Breast epithelium (tissue), 4 donors: ENCODE measurements around the gene CCDC149. TPM values are rescaled to one million over a fixed set of nuclear protein-coding genes. Genes with fewer than 3 reads are reported as not detected.

ENCODE experiments used
- DNase-seq, 2 donors: peaks; one replicate each; pipeline ENCODE4 v3.0.0-alpha.2; 2019; ENCODE audit warnings: low spot score in 2 of 2
- H3K27ac ChIP-seq, 2 donors: fragments of 200-600 bp; sonication (generic) in 1 of 2; one replicate each; pipeline ENCODE4 v1.5.1; 2016 to 2019; ENCODE audit warnings: mild to moderate bottlenecking in 1 of 2
- H3K27me3 ChIP-seq, 2 donors: fragments of 200-600 bp; sonication (generic) in 1 of 2; one replicate each; pipeline versions ENCODE4 v1.5.1 to v1.6.0; 2017 to 2019; ENCODE audit warnings: control low read depth in 1 of 2, mild to moderate bottlenecking in 1 of 2
- H3K36me3 ChIP-seq: fragments of 200-600 bp; one replicate; pipeline ENCODE4 v1.5.1; 2019
- H3K4me1 ChIP-seq, 2 donors: fragments of 200-600 bp; sonication (generic); one replicate each; pipeline ENCODE4 v1.5.1; 2016 to 2019; ENCODE audit warnings: control low read depth in 1 of 2
- H3K4me3 ChIP-seq, 3 donors: fragments of 200-600 bp; sonication (generic); 1 replicate in 2 of 3; 2 replicates in 1 of 3; pipeline ENCODE4 v1.5.1; 2016 to 2019; ENCODE audit warnings: mild to moderate bottlenecking in 3 of 3, moderate library complexity in 2 of 3
- H3K9me3 ChIP-seq, 2 donors: fragments of 200-600 bp; sonication (generic) in 1 of 2; one replicate each; pipeline ENCODE4 v1.5.1; 2016 to 2019; ENCODE audit warnings: control low read depth in 1 of 2
- POLR2A ChIP-seq: fragments of 450-650 bp; IDR thresholded peaks from one replicate; pipeline ENCODE4 v1.6.1; 2016; ENCODE audit warnings: antibody characterized with exemption, mild to moderate bottlenecking, moderate library complexity
- POLR2AphosphoS5 ChIP-seq, 3 donors: sonication (generic); formaldehyde crosslinking; IDR thresholded peaks; one replicate each; pipeline ENCODE4 v1.6.1; 2017; ENCODE audit warnings: antibody characterized with exemption in 3 of 3
- intact Hi-C: fragments of 100-400 bp; cut with DNase I; formaldehyde crosslinking; loops from one replicate; pipeline ENCODE4 v1.15.1; 2023; ENCODE audit warnings: low total_unique reads
- total RNA-seq, 3 donors: library from RNA; depleted of rRNA; stranded (reverse); fragments of >200 nt; gene quantifications; one replicate each; pipeline ENCODE4 v1.1.0, GENCODE V29; 2016
- TF ChIP-seq, protein P1 (sequence below), 3 donors: fragments of 450-650 bp; IDR thresholded peaks; one replicate each; pipeline ENCODE4 v1.5.1; 2016 to 2017; ENCODE audit warnings: antibody characterized with exemption in 3 of 3, mild to moderate bottlenecking in 3 of 3, moderate library complexity in 3 of 3

Gene CCDC149
- total RNA-seq, 3 donors from 2014 or later: 15.8 to 21.0 (median 18.6) TPM

DNA sequence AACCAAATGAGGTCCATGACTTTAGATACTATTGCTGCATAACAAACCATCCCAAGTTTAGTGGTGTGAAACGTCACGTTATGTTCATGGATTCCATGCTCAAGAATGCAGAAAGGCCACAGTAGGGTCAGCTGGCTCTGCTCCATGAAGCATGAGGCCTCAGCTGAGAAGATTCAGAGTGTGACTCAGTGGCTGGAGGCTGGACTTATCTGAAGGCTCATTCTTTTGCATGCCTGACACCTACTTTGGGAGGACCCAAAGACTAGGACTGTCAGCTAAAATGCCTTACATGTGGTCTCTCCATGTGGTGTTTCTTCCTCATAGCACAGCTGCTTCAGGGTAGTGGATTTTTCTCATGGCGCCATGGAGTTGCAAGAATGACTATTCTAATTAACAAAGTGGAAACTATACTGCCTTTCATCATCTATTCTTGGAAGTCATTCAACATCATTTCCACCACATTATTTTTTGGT lies 11.5 kb upstream of the CCDC149 start:
- H3K36me3 ChIP-seq: no peaks in the 10 kb centered on the region
- intact Hi-C loops: no loop called here
- TF ChIP-seq, protein P1, sequence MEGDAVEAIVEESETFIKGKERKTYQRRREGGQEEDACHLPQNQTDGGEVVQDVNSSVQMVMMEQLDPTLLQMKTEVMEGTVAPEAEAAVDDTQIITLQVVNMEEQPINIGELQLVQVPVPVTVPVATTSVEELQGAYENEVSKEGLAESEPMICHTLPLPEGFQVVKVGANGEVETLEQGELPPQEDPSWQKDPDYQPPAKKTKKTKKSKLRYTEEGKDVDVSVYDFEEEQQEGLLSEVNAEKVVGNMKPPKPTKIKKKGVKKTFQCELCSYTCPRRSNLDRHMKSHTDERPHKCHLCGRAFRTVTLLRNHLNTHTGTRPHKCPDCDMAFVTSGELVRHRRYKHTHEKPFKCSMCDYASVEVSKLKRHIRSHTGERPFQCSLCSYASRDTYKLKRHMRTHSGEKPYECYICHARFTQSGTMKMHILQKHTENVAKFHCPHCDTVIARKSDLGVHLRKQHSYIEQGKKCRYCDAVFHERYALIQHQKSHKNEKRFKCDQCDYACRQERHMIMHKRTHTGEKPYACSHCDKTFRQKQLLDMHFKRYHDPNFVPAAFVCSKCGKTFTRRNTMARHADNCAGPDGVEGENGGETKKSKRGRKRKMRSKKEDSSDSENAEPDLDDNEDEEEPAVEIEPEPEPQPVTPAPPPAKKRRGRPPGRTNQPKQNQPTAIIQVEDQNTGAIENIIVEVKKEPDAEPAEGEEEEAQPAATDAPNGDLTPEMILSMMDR (IDR thresholded peaks at IDR 0.05): no peak
- TF ChIP-seq POLR2A (no peak), POLR2AphosphoS5 (IDR thresholded peaks at IDR 0.05) (no peak)
- peaks cover 0 to 7% of the 10 kb centered on the region in 2 donors for H3K9me3 ChIP-seq
- DNase-seq: no peak
- no peaks in the 10 kb centered on the region for H3K27me3 ChIP-seq
- no peaks in the 10 kb centered on the region for H3K4me1 ChIP-seq
- H3K4me3 ChIP-seq: no peak overlapping the region
- H3K27ac ChIP-seq: no peak overlapping the region

DNA sequence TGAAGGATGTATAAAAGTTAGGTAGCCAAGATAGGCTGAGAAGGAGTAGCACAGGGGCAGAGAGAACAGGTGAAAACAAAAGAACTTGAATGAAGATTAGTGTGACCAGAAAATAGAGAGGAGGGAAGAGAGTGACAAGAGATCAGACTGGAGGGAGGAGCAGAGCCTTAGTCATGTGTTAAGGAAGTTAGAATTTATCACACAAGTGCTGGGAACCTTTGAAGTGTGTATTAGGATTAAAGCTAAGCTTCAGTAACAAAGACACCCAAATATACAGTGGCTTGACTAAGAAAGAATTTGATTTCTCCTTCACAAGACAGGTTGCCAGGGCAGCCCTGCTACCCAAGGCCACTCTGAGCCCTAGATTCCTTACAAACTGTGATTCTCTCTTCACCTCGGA lies 10.7 kb upstream of the CCDC149 start:
- Histone ChIP-seq H3K36me3 (no peaks in the 10 kb centered on the region), H3K27me3 (no peaks in the 10 kb centered on the region), H3K9me3 (peaks cover 0 to 7% of the 10 kb centered on the region in 2 donors), H3K27ac (no peak overlapping the region), H3K4me1 (no peaks in the 10 kb centered on the region), H3K4me3 (no peak overlapping the region)
- intact Hi-C loops: no loop called here
- DNase-seq: no peak
- TF ChIP-seq, protein P1 (IDR thresholded peaks at IDR 0.05): no peak
- TF ChIP-seq POLR2AphosphoS5 (IDR thresholded peaks at IDR 0.05) (no peak), POLR2A (no peak)

DNA sequence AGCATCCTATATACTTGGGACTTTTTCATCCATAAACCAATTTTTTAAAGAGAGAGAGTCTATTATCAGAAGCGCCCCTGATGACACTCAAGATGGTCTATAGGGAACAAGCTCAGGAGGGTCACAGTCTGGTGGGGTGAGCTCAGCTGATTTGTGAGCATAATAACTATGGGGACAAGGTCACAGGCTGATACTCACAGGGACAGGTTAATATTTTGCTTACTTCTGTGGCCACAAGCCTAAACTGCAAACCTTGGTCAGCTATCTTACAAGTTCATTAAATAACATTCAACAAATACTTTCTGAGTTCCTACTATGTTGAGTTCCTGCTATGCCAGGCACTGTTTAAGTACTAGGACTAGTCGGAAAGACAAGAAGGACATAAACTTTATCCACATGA lies 10.2 kb upstream of the CCDC149 start:
- no peak overlapping the region for H3K27ac ChIP-seq
- H3K4me1 ChIP-seq: no peaks in the 10 kb centered on the region
- TF ChIP-seq POLR2AphosphoS5 (IDR thresholded peaks at IDR 0.05) (no peak), POLR2A (no peak)
- TF ChIP-seq, protein P1 (IDR thresholded peaks at IDR 0.05): no peak
- intact Hi-C loops: no loop called here
- no peak for DNase-seq
- H3K27me3 ChIP-seq: no peaks in the 10 kb centered on the region
- peaks cover 0 to 7% of the 10 kb centered on the region in 2 donors for H3K9me3 ChIP-seq
- no peaks in the 10 kb centered on the region for H3K36me3 ChIP-seq
- H3K4me3 ChIP-seq: no peak overlapping the region

DNA sequence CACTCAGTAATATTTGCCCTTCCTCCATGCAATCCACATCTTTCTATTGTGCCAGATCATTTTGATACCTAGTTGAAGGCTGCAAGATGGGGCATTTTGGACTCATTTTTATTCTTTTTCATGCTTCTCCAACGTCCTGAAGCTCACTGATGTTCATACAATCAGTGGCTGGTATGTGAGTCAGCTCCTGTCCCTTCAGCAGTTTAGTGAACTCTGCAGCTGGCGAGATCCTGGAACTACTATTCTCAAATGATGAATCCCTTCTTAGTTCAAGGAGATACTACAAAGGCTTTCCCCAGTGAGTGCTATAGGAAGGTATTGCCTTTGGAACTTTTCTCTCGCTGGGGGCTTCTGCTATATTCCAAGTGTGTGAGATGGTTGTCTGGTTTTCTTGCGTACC lies 9.6 kb upstream of the CCDC149 start:
- Histone ChIP-seq H3K36me3 (no peaks in the 10 kb centered on the region), H3K4me1 (no peaks in the 10 kb centered on the region), H3K27me3 (no peaks in the 10 kb centered on the region), H3K9me3 (peaks cover 0 to 7% of the 10 kb centered on the region in 2 donors), H3K4me3 (no peak overlapping the region), H3K27ac (no peak overlapping the region)
- TF ChIP-seq, protein P1 (IDR thresholded peaks at IDR 0.05): no peak
- TF ChIP-seq POLR2A: no peak
- no peak for TF ChIP-seq POLR2AphosphoS5 (IDR thresholded peaks at IDR 0.05)
- no peak for DNase-seq
- intact Hi-C loops: no loop called here

DNA sequence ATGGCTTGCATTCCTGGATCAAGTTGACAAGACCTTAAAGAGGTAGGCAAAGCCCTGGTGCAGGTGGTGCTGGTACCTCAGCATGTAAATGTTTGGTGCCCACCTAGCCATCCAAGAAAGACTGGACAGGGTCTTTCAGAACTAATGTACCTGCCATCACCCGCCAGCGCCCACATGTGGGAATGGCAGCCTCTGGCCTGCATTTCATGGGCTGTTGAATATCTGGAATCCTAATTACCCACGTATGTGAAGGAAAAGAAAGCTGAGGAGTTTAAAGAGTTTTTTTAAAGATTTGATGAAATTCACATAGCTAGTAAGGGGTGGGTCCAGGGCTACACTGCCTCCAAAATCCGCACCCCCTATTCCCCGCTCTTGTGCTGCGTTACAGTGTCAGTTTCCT lies 8.6 kb upstream of the CCDC149 start:
- H3K4me3 ChIP-seq: no peak overlapping the region
- H3K27me3 ChIP-seq: no peaks in the 10 kb centered on the region
- no peak for TF ChIP-seq POLR2A
- TF ChIP-seq POLR2AphosphoS5 (IDR thresholded peaks at IDR 0.05): no peak
- TF ChIP-seq, protein P1 (IDR thresholded peaks at IDR 0.05): no peak
- no peak overlapping the region for H3K27ac ChIP-seq
- peaks cover 0 to 7% of the 10 kb centered on the region in 2 donors for H3K9me3 ChIP-seq
- no peak for DNase-seq
- intact Hi-C loops: no loop called here
- no peaks in the 10 kb centered on the region for H3K4me1 ChIP-seq
- H3K36me3 ChIP-seq: no peaks in the 10 kb centered on the region
